GM12878 (cell line): ENCODE measurements around the gene EHBP1. TPM values are rescaled to one million over a fixed set of nuclear protein-coding genes. Genes with fewer than 3 reads are reported as not detected.

Experiments used
- ATAC-seq: fragments of 200-7000 bp; cut with Tn5 transposase; 3 replicates; pipeline ENCODE4 v1.9.1; 2020; ENCODE audit warnings: mild to moderate bottlenecking, moderate library complexity
- Bru-seq: library from RNA; stranded (reverse); fragments of 400-500 nt; gene quantifications from one replicate; lab custom pipeline; 2021; lab: Mats Ljungman, UMichigan
- BruChase-seq, 2 experiments: library from RNA; stranded (reverse); fragments of 400-500 nt; gene quantifications; one replicate each; lab custom pipeline; 2021; lab: Mats Ljungman, UMichigan
- BruUV-seq: library from RNA; stranded (reverse); fragments of 400-500 nt; replicated peaks from 2 replicates; lab custom pipeline; 2021; lab: Mats Ljungman, UMichigan
- CTCF ChIA-PET: fragments of 300-600 bp; sonication (Branson Sonifier 250); formaldehyde crosslinking; extraction: SDS; loops from one replicate; lab custom pipeline; 2021; ENCODE audit warnings: inconsistent platforms; lab: Yijun Ruan, JAX
- POLR2A ChIA-PET: fragments of 350-600 bp; formaldehyde crosslinking; extraction: SDS; loops from one replicate; lab custom pipeline; 2021; ENCODE audit warnings: inconsistent platforms; lab: Charles Lee
- RAD21 ChIA-PET: fragments of 300-600 bp; sonication (Branson Sonifier 250); formaldehyde crosslinking; loops from one replicate; lab custom pipeline; 2023; ENCODE audit warnings: antibody characterized with exemption; ENCODE audit not compliant: unreplicated experiment; lab: Charles Lee
- SMC1A ChIA-PET: fragments of 300-600 bp; sonication (Branson Sonifier 250); formaldehyde crosslinking; loops from one replicate; lab custom pipeline; 2023; ENCODE audit not compliant: unreplicated experiment, uncharacterized antibody; lab: Charles Lee
- DNase-seq: peaks from one replicate; pipeline ENCODE4 v3.0.0-alpha.2; 2011; ENCODE audit warnings: low read depth, low spot score
- FAIRE-seq: peaks from 3 replicates; lab custom pipeline; 2011; peaks lifted over from hg19 to GRCh38; lab: Jason Lieb, UNC
- H2AFZ ChIP-seq: 2 replicates; pipeline ENCODE4 v1.6.0; 2011; ENCODE audit warnings: low read depth, low read length, control low read depth; ENCODE audit not compliant: control insufficient read depth
- H3K27ac ChIP-seq: 2 replicates; pipeline ENCODE4 v1.5.1; 2011; ENCODE audit warnings: control low read depth; ENCODE audit not compliant: control insufficient read depth, insufficient read depth
- H3K27me3 ChIP-seq, 2 experiments: replicated peaks in 1 of 2; 2 replicates each; pipeline versions ENCODE4 v1.6.0 to v1.6.1; 2011; ENCODE audit warnings: low read length in 1 of 2; ENCODE audit not compliant: control insufficient read depth in 2 of 2, insufficient read depth in 2 of 2
- H3K36me3 ChIP-seq, 2 experiments: 2 replicates each; pipeline ENCODE4 v1.5.1; 2011; ENCODE audit warnings: low read length in 1 of 2; ENCODE audit not compliant: control insufficient read depth in 2 of 2, insufficient read depth in 2 of 2
- H3K4me1 ChIP-seq: 2 replicates; pipeline ENCODE4 v1.6.1; 2011; ENCODE audit warnings: mild to moderate bottlenecking, low read length, moderate library complexity, mixed read lengths; ENCODE audit not compliant: control insufficient read depth, insufficient read depth
- H3K4me2 ChIP-seq: 2 replicates; pipeline ENCODE4 v1.6.0; 2011; ENCODE audit warnings: control low read depth; ENCODE audit not compliant: control insufficient read depth, insufficient read depth
- H3K4me3 ChIP-seq: fragments of 200-600 bp; sonication (generic); 2 replicates; pipeline ENCODE4 v1.5.1; 2016
- H3K79me2 ChIP-seq: 2 replicates; pipeline ENCODE4 v1.6.0; 2011; ENCODE audit warnings: low read length; ENCODE audit not compliant: control insufficient read depth, insufficient read depth
- H3K9ac ChIP-seq: 2 replicates; pipeline ENCODE4 v1.8.0; 2011; ENCODE audit warnings: low read length, control low read depth, mixed read lengths; ENCODE audit not compliant: control insufficient read depth, insufficient read depth
- H3K9me3 ChIP-seq: replicated peaks from 3 replicates; pipeline ENCODE4 v1.5.1; 2011; ENCODE audit warnings: mild to moderate bottlenecking, low read length; ENCODE audit not compliant: control insufficient read depth, insufficient read depth
- H4K20me1 ChIP-seq: 2 replicates; pipeline ENCODE4 v1.6.0; 2011; ENCODE audit not compliant: control insufficient read depth, insufficient read depth
- CBX3 ChIP-seq: fragments of 200-600 bp; sonication (generic); IDR thresholded peaks from 2 replicates; pipeline ENCODE4 v1.6.1; 2016; ENCODE audit warnings: low read depth, borderline replicate concordance
- CHD1 ChIP-seq: IDR thresholded peaks from 2 replicates; pipeline ENCODE4 v1.6.1; 2012; ENCODE audit warnings: low read depth, low read length, improper control_type of control experiment
- ESRRA ChIP-seq: IDR thresholded peaks from 2 replicates; pipeline ENCODE4 v1.6.1; 2012; ENCODE audit warnings: mild to moderate bottlenecking, low read length, improper control_type of control experiment
- FOXK2 ChIP-seq: fragments of 450-650 bp; IDR thresholded peaks from 2 replicates; pipeline ENCODE4 v1.6.1; 2017; ENCODE audit warnings: mild to moderate bottlenecking, moderate library complexity
- FOXM1 ChIP-seq: IDR thresholded peaks from 2 replicates; pipeline ENCODE4 v1.6.1; 2012; ENCODE audit warnings: low read depth, mild to moderate bottlenecking, inconsistent platforms, low read length, moderate library complexity
- HSF1 ChIP-seq: fragments of 150-350 bp; IDR thresholded peaks from 2 replicates; pipeline ENCODE4 v1.6.1; 2014; ENCODE audit warnings: mild to moderate bottlenecking, low read depth, low read length
- IRF4 ChIP-seq: IDR thresholded peaks from 2 replicates; pipeline ENCODE4 v1.6.1; 2011; ENCODE audit warnings: low read depth, low read length
- PAX5 ChIP-seq: IDR thresholded peaks from 2 replicates; pipeline ENCODE4 v1.6.1; 2011; ENCODE audit warnings: low read depth, low read length, borderline replicate concordance
- STAT3 ChIP-seq: IDR thresholded peaks from 2 replicates; pipeline ENCODE4 v1.6.1; 2011; ENCODE audit warnings: low read depth, low read length, improper control_type of control experiment
- TARDBP ChIP-seq: IDR thresholded peaks from 2 replicates; pipeline ENCODE4 v1.6.1; 2016; ENCODE audit warnings: borderline replicate concordance
- YBX1 ChIP-seq: fragments of 450-650 bp; IDR thresholded peaks from 2 replicates; pipeline ENCODE4 v1.6.1; 2016; ENCODE audit warnings: antibody characterized with exemption
- ZBTB4 ChIP-seq: fragments of 450-650 bp; formaldehyde crosslinking; IDR thresholded peaks from 2 replicates; pipeline ENCODE4 v1.4.0; 2022; ENCODE audit warnings: mild to moderate bottlenecking, moderate library complexity
- ZSCAN29 ChIP-seq: fragments of 450-650 bp; IDR thresholded peaks from 2 replicates; pipeline ENCODE4 v1.6.1; 2017; ENCODE audit warnings: mild to moderate bottlenecking, moderate library complexity
- ZZZ3 ChIP-seq: IDR thresholded peaks from 2 replicates; pipeline ENCODE4 v1.6.1; 2011; ENCODE audit warnings: low read depth; ENCODE audit not compliant: control insufficient read depth, insufficient read length
- WGBS: methylation state at CpG from one replicate; pipeline ENCODE4 v1.1.6; 2016; ENCODE audit warnings: low lambda C conversion rate; ENCODE audit not compliant: insufficient replicate concordance, insufficient coverage; ENCODE audit errors: missing lambda C conversion rate; 5-methylcytosine and 5-hydroxymethylcytosine counted together
- in situ Hi-C: fragments of 300-500 bp; cut with MboI; formaldehyde crosslinking; loops from 9 replicates; pipeline ENCODE4 v1.14.3; 2018; ENCODE audit warnings: mixed read lengths
- intact Hi-C: fragments of 100-400 bp; cut with micrococcal nuclease; formaldehyde crosslinking; loops from one replicate; pipeline ENCODE4 v1.14.2; 2022; ENCODE audit not compliant: unreplicated experiment
- long read RNA-seq, 2 experiments: library from polyadenylated mRNA; unstranded; transcript quantifications; one replicate each; pipeline ENCODE4 v2.0.0, GENCODE V29; 2019 to 2020
- polyA minus RNA-seq, 3 experiments: library from RNA; depleted of rRNA, polyadenylated mRNA; stranded (reverse); fragments of >200 nt; gene quantifications; 2 replicates each; pipeline ENCODE4 v1.2.3, GENCODE V29; 2011
- polyA plus RNA-seq, 11 experiments: library from polyadenylated mRNA; depleted of rRNA in 4 of 11; unstranded in 6 of 11; stranded (reverse) in 5 of 11; fragments of >200 nt; fragmentation: Nextera tagmentation in 4 of 11; fragmentation: Illumina TruSeq in 1 of 11; extraction: Ambion mirVana in 4 of 11; extraction: Trizol in 1 of 11; gene quantifications; 1 replicate in 1 of 11; 2 replicates in 10 of 11; pipeline versions ENCODE4 v1.2.1 to v1.2.3, GENCODE V29; 2011 to 2016; ENCODE audit warnings: inconsistent platforms in 2 of 11, missing spikeins in 2 of 11, low read depth in 1 of 11
- total RNA-seq, 4 experiments: library from RNA; depleted of rRNA in 3 of 4; stranded (reverse); fragments of >200 nt in 3 of 4; fragmentation: Illumina TruSeq in 1 of 4; extraction: Trizol in 1 of 4; gene quantifications; 2 replicates each; pipeline versions ENCODE4 v1.2.1 to v1.2.3, GENCODE V29; 2013 to 2021

The EHBP1 gene
- 326 and 345 TPM in 2 replicates for total RNA-seq (2013; cell fraction: nucleolus; rRNA removed)
- total RNA-seq (2014; rRNA removed), result 10.5 and 14.6 TPM in 2 replicates
- 22.2 and 25.3 TPM in 2 replicates for total RNA-seq (2014; rRNA removed; fragmentation: Illumina TruSeq; extraction: Trizol)
- 22.4 and 25.1 TPM in 2 replicates for total RNA-seq (2021)
- polyA plus RNA-seq (2011; ENCODE audit: low read depth), result 6.6 TPM
- 26.1 and 33.7 TPM in 2 replicates for polyA plus RNA-seq (2011; rRNA removed)
- polyA plus RNA-seq (2011; cell fraction: cytosol; rRNA removed), result 8.0 and 10.7 TPM in 2 replicates
- 28.8 and 30.4 TPM in 2 replicates for polyA plus RNA-seq (2011; cell fraction: nucleus; rRNA removed)
- 12.4 and 16.7 TPM in 2 replicates for polyA plus RNA-seq (2012)
- 18.9 and 25.0 TPM in 2 replicates for polyA plus RNA-seq (2014; fragmentation: Illumina TruSeq; extraction: Trizol)
- polyA plus RNA-seq (2014; fragmentation: Nextera tagmentation; extraction: Ambion mirVana), result 1 to 10 TPM; 5.7 to 5.9 TPM
- polyA plus RNA-seq (2014; rRNA removed), result 13.7 and 14.4 TPM in 2 replicates
- 10 to 100 TPM; 12.0 to 12.8 TPM for polyA plus RNA-seq (2016; fragmentation: Nextera tagmentation; extraction: Ambion mirVana)
- 56.1 and 59.0 TPM in 2 replicates for polyA minus RNA-seq (2011; rRNA and poly(A)+ RNA removed)
- polyA minus RNA-seq (2011; cell fraction: cytosol; rRNA and poly(A)+ RNA removed), result 12.6 TPM in 2 replicates
- 64.8 and 88.5 TPM in 2 replicates for polyA minus RNA-seq (2011; cell fraction: nucleus; rRNA and poly(A)+ RNA removed)
- percentile 81 among the genes with signal in this experiment for Bru-seq, nascent RNA
- BruChase-seq, experiment 1, labeled RNA remaining after a 6-hour chase, result percentile 74 among the genes with signal in this experiment
- BruChase-seq, experiment 2, labeled RNA remaining after a 2-hour chase, result percentile 71 among the genes with signal in this experiment
- long read RNA-seq, experiment 1, partial matches to known transcripts, result 1 of 4 reads
- long read RNA-seq, experiment 1, other reads (novel, unspliced or antisense), result 3 of 4 reads
- long read RNA-seq, experiment 2, transcript EHBP1-204 (9 exons, 1,311 nt), result major isoform, 14 of 66 reads
- long read RNA-seq, experiment 2, partial matches to known transcripts, result 24 of 66 reads
- long read RNA-seq, experiment 2, other reads (novel, unspliced or antisense), result 26 of 66 reads

- Histone ChIP-seq H3K27me3 (no peaks in the 10 kb centered on the region), H3K36me3 (no peaks in the 10 kb centered on the region; a peak in 1 of 4 replicates), H3K9ac (peak within 1 kb of the TSS; percentile 82), H3K9me3 (peaks cover 5% of the 10 kb centered on the region; the same call in 2 of the 3 replicates), H3K4me1 (no peaks in the 10 kb centered on the region), H3K4me2 (peak within 1 kb of the TSS; percentile 97), H2AFZ (peak within 1 kb of the TSS; percentile 95), H4K20me1 (no peaks in the 10 kb centered on the region), H3K27ac (peak within 1 kb of the TSS; percentile 68), H3K79me2 (peaks cover 26% of the 10 kb centered on the region), H3K4me3 (peak within 1 kb of the TSS; percentile 77)
- 0% methylated on average over 38 of the region's 45 CpGs for WGBS
- ATAC-seq (peak; percentile 97), FAIRE-seq (peak; percentile 91), DNase-seq (peak; percentile 95)
- in situ Hi-C loops (no loop called here), intact Hi-C loops (loop anchor here (2.0 to 5.0 kb wide), 4 partner anchors 44 to 712 kb away; partner anchors contain the start of gene TMEM17)
- CTCF ChIA-PET, result interaction anchor here (0.9 to 2.6 kb wide), 8 partner anchors 18 to 248 kb away, joined by 3 to 13 read pairs (median 3); partner anchors contain the start of gene TMEM17
- RAD21 ChIA-PET, result interaction anchor here (0.6 to 1.7 kb wide), 7 partner anchors 10 to 70 kb away, joined by 3 to 5 read pairs (median 4); no protein-coding TSS in a partner anchor
- SMC1A ChIA-PET, result interaction anchor here (0.8 to 2.6 kb wide), 7 partner anchors 23 to 248 kb away, joined by 3 to 17 read pairs (median 4); no protein-coding TSS in a partner anchor
- POLR2A ChIA-PET, result interaction anchor here (0.8 to 1.0 kb wide), 7 partner anchors 9 to 270 kb away, joined by 3 to 9 read pairs (median 4); no protein-coding TSS in a partner anchor
- BruUV-seq, result no TSS peak
- TF ChIP-seq CBX3, result no peak
- no peak for TF ChIP-seq ZSCAN29
- no peak for TF ChIP-seq YBX1
- no peak for TF ChIP-seq ESRRA
- TF ChIP-seq FOXK2, result peak; percentile 88
- TF ChIP-seq ZBTB4 (CRISPR knock-in tag), result no peak
- peak; percentile 72; the same call in 1 of the 2 replicates for TF ChIP-seq TARDBP
- TF ChIP-seq CHD1, result no peak
- no peak for TF ChIP-seq ZZZ3
- no peak for TF ChIP-seq PAX5
- TF ChIP-seq STAT3, result no peak
- no peak for TF ChIP-seq IRF4
- TF ChIP-seq HSF1, result no peak
- TF ChIP-seq FOXM1, result no peak
Observed at GRCh38 chr2:62705007-62705829, at the start of gene EHBP1. TSS of gene EHBP1 (plus strand) at chr2:62705713. CDS start at chr2:62707192, 1,479 bp downstream.
